Ecto neural progenitor cell (in vitro differentiated cells): ENCODE data around the gene SLC9A8.

Experiments used
- DNase-seq: peaks from one replicate; pipeline ENCODE4 v3.0.0-alpha.2; 2018; ENCODE audit warnings: low spot score

Gene SLC9A8

GRCh38 chr20:49813305-49813974, 812 bp downstream of the SLC9A8 start:
- DNase-seq = no peak

GRCh38 chr20:49814057-49814694, 1.5 kb downstream of the SLC9A8 start:
- no peak for DNase-seq

DNA sequence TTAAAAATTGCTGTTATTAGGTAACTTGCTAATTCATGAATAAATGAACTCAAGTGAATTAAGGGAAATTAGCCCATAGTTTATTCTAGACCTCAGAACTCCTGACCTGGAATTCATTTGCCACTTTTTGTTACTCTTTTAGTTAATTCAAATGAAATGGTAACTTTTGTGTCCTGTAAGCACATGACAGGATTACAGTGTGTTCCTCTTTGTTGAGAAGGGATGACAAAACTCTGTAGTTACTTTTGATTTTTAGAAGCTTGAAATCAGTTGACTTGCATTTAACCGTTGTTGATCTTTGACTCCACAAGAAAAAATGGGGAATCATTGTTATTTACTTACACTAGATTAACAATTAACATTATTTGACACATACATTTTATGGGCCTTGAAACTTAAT, 6.2 kb downstream of the SLC9A8 start:
- no peak for DNase-seq

DNA sequence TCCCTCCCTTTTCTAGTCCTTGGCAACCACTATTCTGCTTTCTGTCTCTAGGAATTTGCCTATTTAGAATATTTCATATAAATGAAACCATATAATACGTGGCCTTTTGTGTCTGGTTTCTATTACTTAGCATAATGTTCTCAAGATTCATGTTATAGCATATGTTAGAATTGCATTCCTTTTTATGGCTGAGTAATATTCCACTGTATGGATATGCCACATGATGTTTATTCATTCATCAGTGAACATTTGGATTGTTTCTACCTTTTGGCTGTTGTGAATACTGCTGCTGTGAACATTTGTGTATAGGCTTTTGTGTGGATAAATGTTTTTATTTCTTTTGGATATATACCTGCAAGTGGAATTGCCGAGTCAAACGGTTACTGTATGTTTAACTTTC, 7.1 kb downstream of the SLC9A8 start:
- DNase-seq = no peak

GRCh38 chr20:49821381-49821780, 8.8 kb downstream of the SLC9A8 start:
- no peak for DNase-seq

- DNase-seq = no peak
These were observed 9.3 kb downstream of the SLC9A8 start for GRCh38 chr20:49821870-49822331.

DNA sequence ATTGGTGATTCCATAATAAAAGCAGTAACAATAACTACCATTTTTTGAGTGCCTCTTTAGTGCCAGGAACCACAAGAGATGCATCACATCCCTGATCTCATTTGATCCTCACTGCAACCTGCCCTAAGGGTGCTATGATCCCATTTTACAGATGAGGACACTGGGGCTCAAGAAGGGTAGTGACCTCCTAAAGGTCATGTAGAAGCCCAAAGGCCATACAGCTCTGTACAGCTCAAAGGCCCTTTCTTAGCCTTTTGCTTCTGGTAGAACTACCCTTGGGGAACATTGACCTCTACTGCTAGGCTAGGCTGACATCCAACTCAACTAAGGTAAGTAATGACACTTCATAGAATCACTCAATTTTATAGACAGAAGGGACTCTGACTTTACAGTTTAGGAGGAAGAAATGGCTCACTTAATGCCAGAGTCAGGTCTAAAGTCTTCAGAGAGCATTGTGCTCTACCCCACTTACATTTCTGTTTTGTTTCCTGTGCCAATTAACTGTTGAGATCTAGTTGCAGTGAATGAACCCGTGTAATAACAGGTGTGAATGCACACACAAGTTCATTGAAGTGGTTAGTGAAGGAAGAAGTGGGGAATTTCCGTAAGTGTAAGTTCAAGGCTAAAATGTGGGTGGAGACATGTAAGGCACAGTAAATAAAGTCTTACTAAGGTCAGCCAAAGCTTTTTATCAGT, 10.7 kb downstream of the SLC9A8 start:
- peak; percentile 11 for DNase-seq

- DNase-seq = no peak
These were observed 11.6 kb downstream of the SLC9A8 start for GRCh38 chr20:49824206-49824605.

- DNase-seq = no peak
These were observed 12.9 kb downstream of the SLC9A8 start for GRCh38 chr20:49825521-49826033.

GRCh38 chr20:49831022-49831769, 18.6 kb downstream of the SLC9A8 start:
- no peak for DNase-seq

- DNase-seq = no peak
These were observed 19.4 kb downstream of the SLC9A8 start for GRCh38 chr20:49831770-49832631.

DNA sequence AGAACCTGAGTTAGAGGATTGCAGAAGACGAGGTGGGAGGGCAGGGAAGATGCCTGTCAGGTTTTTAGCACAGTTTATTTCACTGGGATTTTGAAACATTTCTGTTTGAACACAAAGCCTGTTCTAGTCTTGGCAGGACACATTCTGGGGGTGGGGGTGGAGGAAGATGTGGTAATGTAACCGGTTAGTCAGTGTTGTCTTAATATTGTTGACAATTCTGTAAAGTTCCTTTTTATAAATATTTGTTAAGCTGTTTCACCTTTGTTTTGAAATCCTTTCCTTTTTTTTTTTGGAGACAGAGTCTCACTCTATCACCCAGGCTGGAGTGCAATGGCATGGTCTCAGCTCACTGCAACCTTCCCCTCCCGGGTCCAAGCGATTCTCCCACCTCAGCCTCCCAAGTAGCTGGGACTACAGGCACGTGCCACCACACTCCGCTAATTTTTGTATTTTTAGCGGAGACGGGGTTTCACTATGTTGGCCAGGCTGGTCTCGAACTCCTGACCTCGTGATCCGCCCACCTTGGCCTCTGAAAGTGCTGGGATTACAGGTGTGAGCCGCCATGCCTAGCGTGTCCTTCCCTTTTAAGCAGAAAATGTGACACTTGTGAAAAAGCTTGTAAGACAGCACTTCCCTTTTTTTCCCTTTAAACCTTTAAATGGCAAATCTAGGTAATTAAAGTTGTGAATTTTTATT, 20.2 kb downstream of the SLC9A8 start:
- DNase-seq = no peak

DNA sequence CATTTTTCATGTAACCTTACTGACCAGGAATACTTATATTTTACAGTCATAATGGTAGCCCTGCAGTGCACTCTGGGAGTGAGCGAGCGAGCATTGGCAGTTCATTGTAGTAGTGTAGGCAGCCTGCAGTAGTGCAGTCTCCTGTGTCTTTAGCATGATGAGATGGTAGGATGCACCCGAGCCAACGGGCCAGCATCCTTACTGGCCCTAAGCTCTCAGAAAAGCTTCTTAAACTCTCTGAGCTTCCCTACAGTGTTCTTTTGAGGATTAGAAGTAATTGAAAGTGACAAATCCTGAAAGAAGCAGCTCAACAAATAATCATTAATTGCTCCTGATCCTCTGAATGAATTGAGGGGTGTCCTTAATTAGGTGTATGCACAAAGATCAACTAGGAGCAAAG, 20.9 kb downstream of the SLC9A8 start:
- DNase-seq = no peak

DNA sequence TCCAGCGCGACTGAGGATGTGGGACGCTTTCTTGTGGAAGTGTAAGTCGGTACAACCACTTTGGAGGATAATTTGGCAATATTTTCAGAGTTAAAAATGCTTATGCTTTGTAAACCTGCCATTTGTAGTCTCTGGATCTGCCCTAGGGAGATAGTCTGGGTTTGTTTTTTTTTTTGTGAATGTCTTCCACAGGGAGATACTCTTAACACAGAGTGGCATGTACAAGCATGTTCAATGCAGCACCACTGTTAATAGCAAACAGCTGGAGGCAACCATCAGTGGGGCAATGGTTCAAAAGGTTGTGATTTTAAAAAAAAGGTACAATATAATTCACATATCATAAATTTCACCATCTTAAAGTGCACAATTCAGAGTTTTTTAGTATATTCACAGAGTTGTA, 22.4 kb downstream of the SLC9A8 start:
- DNase-seq = no peak

DNA sequence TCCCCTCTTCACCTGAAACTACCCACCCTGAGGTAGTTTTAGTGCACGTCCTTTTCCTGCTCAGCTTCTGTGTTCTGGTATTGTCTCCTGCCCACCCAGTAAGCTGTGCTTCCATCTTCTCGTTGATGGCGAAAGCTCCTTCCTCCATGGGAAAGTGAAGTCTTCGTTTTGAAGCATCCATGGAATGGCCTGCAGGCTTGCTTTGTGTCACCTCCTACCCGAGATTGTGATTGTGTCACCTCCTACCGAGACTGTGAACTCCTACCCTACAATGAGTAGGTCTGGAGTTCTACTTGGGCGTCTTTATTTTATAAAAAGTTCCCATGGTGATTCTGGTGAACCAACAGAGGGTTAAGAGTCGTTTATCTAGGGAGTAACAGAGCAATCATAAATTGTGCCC, 25.9 kb downstream of the SLC9A8 start:
- DNase-seq = no peak

DNA sequence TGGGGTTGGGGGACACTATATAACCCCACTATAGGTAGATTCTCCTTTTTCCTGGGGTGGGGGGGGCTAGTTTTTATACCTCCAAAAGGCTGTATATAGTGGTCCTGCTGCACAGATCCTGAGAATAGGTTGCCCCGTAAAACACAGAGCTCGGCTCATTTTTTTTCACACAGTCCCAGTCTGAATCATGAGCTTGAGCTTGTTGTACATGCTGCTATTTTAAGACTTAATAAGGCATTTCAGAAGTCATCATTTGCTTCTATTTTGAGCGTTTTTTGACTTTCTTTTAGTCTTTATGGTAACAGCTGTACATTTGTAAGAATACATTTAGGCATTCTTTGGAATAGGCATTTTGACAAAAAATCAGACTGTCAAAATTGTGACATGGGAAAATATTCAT, 30.5 kb downstream of the SLC9A8 start:
- DNase-seq = no peak

- DNase-seq = no peak
These were observed 31.2 kb downstream of the SLC9A8 start for GRCh38 chr20:49843770-49844380.

DNA sequence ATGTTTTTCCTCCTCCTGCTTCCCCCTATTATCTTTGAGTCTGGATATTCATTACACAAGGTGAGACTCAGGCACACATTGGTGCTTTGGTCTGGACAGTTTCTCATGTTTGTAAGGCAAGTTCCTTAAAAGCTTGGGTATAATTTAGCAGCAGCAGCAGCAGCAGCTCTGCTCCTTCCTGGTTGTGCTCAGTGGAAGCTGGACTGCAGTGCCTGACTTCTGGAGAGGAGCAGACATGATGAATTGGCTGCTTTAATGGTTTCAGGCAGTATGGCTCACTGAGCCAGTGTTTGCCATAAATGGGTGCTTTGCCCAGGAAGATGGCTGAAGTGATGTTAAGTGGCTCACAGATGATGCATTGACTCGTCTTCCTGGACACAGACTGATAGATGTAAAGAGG, 32.4 kb downstream of the SLC9A8 start:
- DNase-seq = no peak

DNA sequence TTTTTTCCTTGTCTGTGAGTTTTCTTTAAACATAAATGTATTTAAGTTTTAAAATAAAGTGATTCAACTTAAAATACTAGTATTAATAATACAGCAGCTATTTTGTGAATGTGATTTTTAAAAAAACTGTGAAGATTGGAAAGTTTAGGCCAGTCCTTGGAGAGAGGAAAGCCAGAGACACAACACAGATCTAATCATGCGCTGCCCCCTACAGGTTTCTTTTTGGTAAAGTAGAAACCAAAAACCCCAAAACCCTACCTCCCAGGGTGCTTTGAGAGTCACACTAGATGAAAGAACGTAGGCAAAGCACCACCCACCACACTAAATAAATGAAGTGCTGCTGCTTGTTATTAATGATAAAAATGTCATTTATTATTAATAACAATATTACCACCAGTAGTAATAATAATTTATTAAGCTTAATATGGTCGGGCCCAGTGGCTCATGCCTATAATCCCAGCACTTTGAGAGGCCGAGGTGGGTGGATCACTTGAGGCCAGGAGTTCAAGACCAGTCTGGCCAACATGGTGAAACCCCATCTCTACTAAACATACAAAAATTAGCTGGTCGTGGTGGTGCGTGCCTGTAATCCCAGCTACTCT, 33.7 kb downstream of the SLC9A8 start:
- DNase-seq = no peak
